Measurements from ENCODE around the gene ZNF425.

GRCh38 chr7:149166630-149167352 lies 40.7 kb upstream of the ZNF425 start:
- TF ChIP-seq CTCF (IDR thresholded peaks at IDR 0.05; ENCODE audit: low read depth, low read length, poor library complexity, severe bottlenecking) (no peak), EZH2phosphoT487 (IDR thresholded peaks at IDR 0.05; ENCODE audit: borderline replicate concordance, low read length) (no peak)
